HUDEP-2 (cell line): ENCODE measurements around the gene VCAN.

Experiments used
- DNase-seq, 76 experiments: peaks; one replicate each; lab custom pipeline; 2025; ENCODE audit not compliant: unreplicated experiment in 76 of 76; lab: John Stamatoyannopoulos, UW

The VCAN gene

GRCh38 chr5:83494087-83494620, 22.6 kb downstream of the VCAN start:
- DNase-seq: no peak

- no peak for DNase-seq
Measured at GRCh38 chr5:83494666-83495065, 23.1 kb downstream of the VCAN start.

- DNase-seq: no peak
Measured at GRCh38 chr5:83496626-83497025, 25.1 kb downstream of the VCAN start.

GRCh38 chr5:83498585-83498984, 27.0 kb downstream of the VCAN start:
- DNase-seq: no peak

- DNase-seq: no peak
Measured at GRCh38 chr5:83503662-83504061, 32.1 kb downstream of the VCAN start.

GRCh38 chr5:83507431-83507830, 35.9 kb downstream of the VCAN start:
- no peak for DNase-seq

GRCh38 chr5:83509540-83509939, 38.0 kb downstream of the VCAN start:
- no peak for DNase-seq

GRCh38 chr5:83510260-83510659, 38.7 kb downstream of the VCAN start:
- no peak for DNase-seq

- DNase-seq: no peak
Measured at GRCh38 chr5:83512061-83512745, 40.7 kb downstream of the VCAN start.

GRCh38 chr5:83513081-83513480, 41.5 kb downstream of the VCAN start:
- no peak for DNase-seq

GRCh38 chr5:83513491-83513890, 41.9 kb downstream of the VCAN start:
- no peak for DNase-seq

- no peak for DNase-seq
Measured at GRCh38 chr5:83516377-83516776, 44.8 kb downstream of the VCAN start.

GRCh38 chr5:83517072-83517687, 45.6 kb downstream of the VCAN start:
- DNase-seq: no peak

- DNase-seq: no peak
Measured at GRCh38 chr5:83517688-83518085, 46.1 kb downstream of the VCAN start.

- DNase-seq: no peak
Measured at GRCh38 chr5:83518319-83519061, 46.9 kb downstream of the VCAN start.

- no peak for DNase-seq
Measured at GRCh38 chr5:83522446-83522845, 50.9 kb downstream of the VCAN start.

GRCh38 chr5:83523929-83524328, 52.4 kb downstream of the VCAN start:
- no peak for DNase-seq

- no peak for DNase-seq
Measured at GRCh38 chr5:83524345-83524744, 52.8 kb downstream of the VCAN start.

GRCh38 chr5:83524991-83525390, 53.4 kb downstream of the VCAN start:
- DNase-seq: no peak

GRCh38 chr5:83526289-83526688, 54.7 kb downstream of the VCAN start:
- DNase-seq: no peak

- DNase-seq: no peak
Measured at GRCh38 chr5:83527221-83527620, 55.7 kb downstream of the VCAN start.
